GM23338 (cell line): ENCODE data around the gene ADCY3. TPM values are rescaled to one million over a fixed set of nuclear protein-coding genes. Genes with fewer than 3 reads are reported as not detected.

Experiments used
- ATAC-seq: fragments of 200-7000 bp; cut with Tn5 transposase; 3 replicates; pipeline ENCODE4 v1.9.1; 2020
- DNase-seq: peaks from one replicate; pipeline ENCODE4 v3.0.0-alpha.2; 2015; ENCODE audit warnings: low spot score
- H2AFZ ChIP-seq: fragments of 200-600 bp; sonication (generic); 2 replicates; pipeline ENCODE4 v1.8.0; 2016; ENCODE audit warnings: antibody characterized with exemption, mild to moderate bottlenecking, moderate library complexity
- H3F3A ChIP-seq: fragments of 200-600 bp; sonication (generic); replicated peaks from 2 replicates; pipeline ENCODE4 v1.8.0; 2017; ENCODE audit warnings: antibody characterized with exemption, mixed run types, low read depth
- H3K27ac ChIP-seq: fragments of 200-600 bp; sonication (generic); 2 replicates; pipeline ENCODE4 v1.6.1; 2016; ENCODE audit warnings: low read depth
- H3K27me3 ChIP-seq: fragments of 200-600 bp; sonication (generic); 2 replicates; pipeline ENCODE4 v1.8.0; 2016; ENCODE audit warnings: mild to moderate bottlenecking, mixed run types, moderate library complexity; ENCODE audit not compliant: insufficient read depth
- H3K36me3 ChIP-seq: fragments of 200-600 bp; sonication (generic); 2 replicates; pipeline ENCODE4 v1.8.0; 2016; ENCODE audit warnings: mild to moderate bottlenecking; ENCODE audit not compliant: insufficient read depth
- H3K4me1 ChIP-seq: fragments of 200-600 bp; sonication (generic); 2 replicates; pipeline ENCODE4 v1.8.0; 2016; ENCODE audit warnings: mild to moderate bottlenecking, moderate library complexity; ENCODE audit not compliant: insufficient read depth
- H3K4me2 ChIP-seq: fragments of 200-600 bp; sonication (generic); 2 replicates; pipeline ENCODE4 v1.7.1; 2017; ENCODE audit warnings: mixed run types
- H3K4me3 ChIP-seq: fragments of 200-600 bp; sonication (generic); 2 replicates; pipeline ENCODE4 v1.6.1; 2016; ENCODE audit warnings: mixed run types
- H3K79me2 ChIP-seq: fragments of 200-600 bp; sonication (generic); replicated peaks from 2 replicates; pipeline ENCODE4 v1.8.0; 2017; ENCODE audit warnings: mild to moderate bottlenecking; ENCODE audit not compliant: insufficient read depth
- H3K9me2 ChIP-seq: fragments of 200-600 bp; sonication (generic); 2 replicates; pipeline ENCODE4 v1.8.0; 2017; ENCODE audit not compliant: insufficient read depth
- H4K20me1 ChIP-seq: fragments of 200-600 bp; sonication (generic); replicated peaks from 2 replicates; pipeline ENCODE4 v1.8.0; 2017; ENCODE audit warnings: mild to moderate bottlenecking; ENCODE audit not compliant: insufficient read depth
- H3K27ac Mint-ChIP-seq: 2 replicates; pipeline ENCODE4 v1.8.0; 2020; ENCODE audit warnings: inconsistent platforms, mild to moderate bottlenecking, moderate library complexity, mixed read lengths
- H3K27me3 Mint-ChIP-seq: 3 replicates; pipeline ENCODE4 v1.8.0; 2022; ENCODE audit warnings: low read depth, mild to moderate bottlenecking, moderate library complexity, mixed read lengths, inconsistent platforms; ENCODE audit not compliant: insufficient read depth, poor library complexity
- H3K36me3 Mint-ChIP-seq: 3 replicates; pipeline ENCODE4 v1.8.0; 2021; ENCODE audit warnings: low read depth, mild to moderate bottlenecking, inconsistent platforms, moderate library complexity, mixed read lengths
- H3K4me1 Mint-ChIP-seq: 3 replicates; pipeline ENCODE4 v1.8.0; 2020; ENCODE audit warnings: mild to moderate bottlenecking, inconsistent platforms, mixed read lengths
- H3K4me3 Mint-ChIP-seq: 3 replicates; pipeline ENCODE4 v1.8.0; 2021; ENCODE audit warnings: moderate library complexity, mild to moderate bottlenecking, inconsistent platforms, mixed read lengths
- H3K9me3 Mint-ChIP-seq: 3 replicates; pipeline ENCODE4 v1.8.0; 2020; ENCODE audit warnings: moderate library complexity, mild to moderate bottlenecking, inconsistent platforms, mixed read lengths
- CREB1 ChIP-seq: fragments of 250-450 bp; sonication (Bioruptor Pico); IDR thresholded peaks from 2 replicates; pipeline ENCODE4 v1.5.0; 2020; ENCODE audit warnings: low read depth, mild to moderate bottlenecking, moderate library complexity
- EZH2 ChIP-seq: fragments of 200-600 bp; sonication (generic); IDR thresholded peaks from one replicate; pipeline ENCODE4 v1.8.0; 2017; ENCODE audit warnings: antibody characterized with exemption, mild to moderate bottlenecking, low read depth; ENCODE audit not compliant: unreplicated experiment
- EZH2phosphoT487 ChIP-seq: fragments of 200-600 bp; sonication (generic); IDR thresholded peaks from one replicate; pipeline ENCODE4 v1.8.1; 2018; ENCODE audit warnings: antibody characterized with exemption; ENCODE audit not compliant: unreplicated experiment
- NANOG ChIP-seq: IDR thresholded peaks from 2 replicates; pipeline ENCODE4 v1.6.1; 2016; ENCODE audit warnings: antibody characterized with exemption, borderline replicate concordance
- POLR2AphosphoS5 ChIP-seq: IDR thresholded peaks from 2 replicates; pipeline ENCODE4 v1.6.1; 2016; ENCODE audit warnings: antibody characterized with exemption, low read depth
- ZNF114 ChIP-seq: fragments of 250-450 bp; sonication (Bioruptor Pico); IDR thresholded peaks from 2 replicates; pipeline ENCODE4 v1.5.0; 2020; ENCODE audit warnings: mild to moderate bottlenecking, moderate library complexity
- ZNF331 ChIP-seq: fragments of 250-450 bp; sonication (Bioruptor Pico); IDR thresholded peaks from 2 replicates; pipeline ENCODE4 v1.5.0; 2020; ENCODE audit warnings: low read depth, mild to moderate bottlenecking, moderate library complexity
- polyA plus RNA-seq: library from polyadenylated mRNA; unstranded; fragments of >200 nt; fragmentation: Nextera tagmentation; extraction: Ambion mirVana; gene quantifications from 2 replicates; pipeline ENCODE4 v1.2.1, GENCODE V29; 2016
- total RNA-seq: library from RNA; depleted of rRNA; stranded (reverse); fragments of >200 nt; shearing (Covaris generic); gene quantifications from 2 replicates; pipeline ENCODE4 v1.2.3, GENCODE V29; 2014
- TF ChIP-seq, protein P1 (sequence below), 2 experiments: fragments of 200-600 bp in 1 of 2; sonication (generic) in 1 of 2; conservative IDR thresholded peaks; 2 replicates each; pipeline versions ENCODE4 v1.5.1 to v1.6.1; 2016 to 2017; ENCODE audit warnings: antibody characterized with exemption in 2 of 2, low read depth in 2 of 2, mild to moderate bottlenecking in 2 of 2, moderate library complexity in 1 of 2
- TF ChIP-seq, protein P2 (sequence below): IDR thresholded peaks from one replicate; pipeline ENCODE4 v1.6.1; 2018; ENCODE audit warnings: antibody characterized with exemption; ENCODE audit not compliant: unreplicated experiment

The ADCY3 gene
- total and polyA plus RNA-seq, 2 experiments from 2014 or later, result 9.7 to 32.4 TPM

DNA sequence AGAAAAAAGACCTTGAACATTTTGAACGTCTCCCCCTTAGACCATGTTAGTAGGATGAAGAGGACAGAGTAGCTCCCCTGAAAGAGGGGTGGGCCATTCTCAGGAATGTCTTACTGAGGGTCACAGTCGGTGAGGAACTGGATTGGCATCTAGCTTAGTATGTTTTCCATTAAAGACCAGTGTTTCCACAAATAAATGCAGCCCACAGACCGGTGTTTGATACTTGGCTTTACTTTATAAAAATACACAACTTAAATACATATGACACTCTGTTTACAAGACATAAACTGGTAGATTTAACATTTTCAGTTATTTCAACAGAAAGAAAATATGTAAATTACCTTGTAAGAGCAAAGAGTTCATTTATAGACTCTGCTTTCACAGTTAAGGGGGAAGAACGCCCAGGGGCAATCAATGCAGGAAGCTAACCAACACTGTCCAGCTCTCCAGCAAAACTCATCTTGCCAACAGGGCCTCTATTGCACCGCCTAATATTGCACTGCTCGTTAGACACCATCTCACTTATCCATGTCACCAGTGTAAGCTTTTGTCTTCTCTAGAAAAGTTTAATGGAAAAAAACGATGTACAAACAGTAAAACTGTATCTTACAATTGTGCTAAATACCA is 23.5 kb upstream of the ADCY3 start:
- Mint-ChIP-seq H3K9me3 (no peaks in the 10 kb centered on the region), H3K27me3 (no peaks in the 10 kb centered on the region), H3K27ac (no peak overlapping the region), H3K4me3 (no peak overlapping the region), H3K4me1 (no peaks in the 10 kb centered on the region), H3K36me3 (peaks cover 2% of the 10 kb centered on the region; the same call in 1 of the 3 replicates)
- H3K4me3 ChIP-seq, result no peak overlapping the region
- H2AFZ ChIP-seq, result no peak overlapping the region
- H3K4me1 ChIP-seq, result no peaks in the 10 kb centered on the region
- no peaks in the 10 kb centered on the region for H4K20me1 ChIP-seq
- H3F3A ChIP-seq, result no peaks in the 10 kb centered on the region
- TF ChIP-seq, protein P1, sequence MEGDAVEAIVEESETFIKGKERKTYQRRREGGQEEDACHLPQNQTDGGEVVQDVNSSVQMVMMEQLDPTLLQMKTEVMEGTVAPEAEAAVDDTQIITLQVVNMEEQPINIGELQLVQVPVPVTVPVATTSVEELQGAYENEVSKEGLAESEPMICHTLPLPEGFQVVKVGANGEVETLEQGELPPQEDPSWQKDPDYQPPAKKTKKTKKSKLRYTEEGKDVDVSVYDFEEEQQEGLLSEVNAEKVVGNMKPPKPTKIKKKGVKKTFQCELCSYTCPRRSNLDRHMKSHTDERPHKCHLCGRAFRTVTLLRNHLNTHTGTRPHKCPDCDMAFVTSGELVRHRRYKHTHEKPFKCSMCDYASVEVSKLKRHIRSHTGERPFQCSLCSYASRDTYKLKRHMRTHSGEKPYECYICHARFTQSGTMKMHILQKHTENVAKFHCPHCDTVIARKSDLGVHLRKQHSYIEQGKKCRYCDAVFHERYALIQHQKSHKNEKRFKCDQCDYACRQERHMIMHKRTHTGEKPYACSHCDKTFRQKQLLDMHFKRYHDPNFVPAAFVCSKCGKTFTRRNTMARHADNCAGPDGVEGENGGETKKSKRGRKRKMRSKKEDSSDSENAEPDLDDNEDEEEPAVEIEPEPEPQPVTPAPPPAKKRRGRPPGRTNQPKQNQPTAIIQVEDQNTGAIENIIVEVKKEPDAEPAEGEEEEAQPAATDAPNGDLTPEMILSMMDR (conservative IDR thresholded peaks at IDR 0.05; ENCODE audit: low read depth in 2 of 2), result no peak
- TF ChIP-seq, protein P2, sequence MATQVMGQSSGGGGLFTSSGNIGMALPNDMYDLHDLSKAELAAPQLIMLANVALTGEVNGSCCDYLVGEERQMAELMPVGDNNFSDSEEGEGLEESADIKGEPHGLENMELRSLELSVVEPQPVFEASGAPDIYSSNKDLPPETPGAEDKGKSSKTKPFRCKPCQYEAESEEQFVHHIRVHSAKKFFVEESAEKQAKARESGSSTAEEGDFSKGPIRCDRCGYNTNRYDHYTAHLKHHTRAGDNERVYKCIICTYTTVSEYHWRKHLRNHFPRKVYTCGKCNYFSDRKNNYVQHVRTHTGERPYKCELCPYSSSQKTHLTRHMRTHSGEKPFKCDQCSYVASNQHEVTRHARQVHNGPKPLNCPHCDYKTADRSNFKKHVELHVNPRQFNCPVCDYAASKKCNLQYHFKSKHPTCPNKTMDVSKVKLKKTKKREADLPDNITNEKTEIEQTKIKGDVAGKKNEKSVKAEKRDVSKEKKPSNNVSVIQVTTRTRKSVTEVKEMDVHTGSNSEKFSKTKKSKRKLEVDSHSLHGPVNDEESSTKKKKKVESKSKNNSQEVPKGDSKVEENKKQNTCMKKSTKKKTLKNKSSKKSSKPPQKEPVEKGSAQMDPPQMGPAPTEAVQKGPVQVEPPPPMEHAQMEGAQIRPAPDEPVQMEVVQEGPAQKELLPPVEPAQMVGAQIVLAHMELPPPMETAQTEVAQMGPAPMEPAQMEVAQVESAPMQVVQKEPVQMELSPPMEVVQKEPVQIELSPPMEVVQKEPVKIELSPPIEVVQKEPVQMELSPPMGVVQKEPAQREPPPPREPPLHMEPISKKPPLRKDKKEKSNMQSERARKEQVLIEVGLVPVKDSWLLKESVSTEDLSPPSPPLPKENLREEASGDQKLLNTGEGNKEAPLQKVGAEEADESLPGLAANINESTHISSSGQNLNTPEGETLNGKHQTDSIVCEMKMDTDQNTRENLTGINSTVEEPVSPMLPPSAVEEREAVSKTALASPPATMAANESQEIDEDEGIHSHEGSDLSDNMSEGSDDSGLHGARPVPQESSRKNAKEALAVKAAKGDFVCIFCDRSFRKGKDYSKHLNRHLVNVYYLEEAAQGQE, result no peak
- TF ChIP-seq EZH2phosphoT487 (no peak), ZNF331 (CRISPR knock-in tag) (no peak), ZNF114 (CRISPR knock-in tag) (no peak), CREB1 (no peak), EZH2 (no peak)
- H3K27me3 ChIP-seq, result no peaks in the 10 kb centered on the region
- H3K36me3 ChIP-seq, result no peaks in the 10 kb centered on the region
- no peak for ATAC-seq
- H3K9me2 ChIP-seq, result no peaks in the 10 kb centered on the region
- no peaks in the 10 kb centered on the region for H3K79me2 ChIP-seq
- H3K4me2 ChIP-seq, result no peak overlapping the region
- no peak for DNase-seq
- no peak overlapping the region for H3K27ac ChIP-seq

DNA sequence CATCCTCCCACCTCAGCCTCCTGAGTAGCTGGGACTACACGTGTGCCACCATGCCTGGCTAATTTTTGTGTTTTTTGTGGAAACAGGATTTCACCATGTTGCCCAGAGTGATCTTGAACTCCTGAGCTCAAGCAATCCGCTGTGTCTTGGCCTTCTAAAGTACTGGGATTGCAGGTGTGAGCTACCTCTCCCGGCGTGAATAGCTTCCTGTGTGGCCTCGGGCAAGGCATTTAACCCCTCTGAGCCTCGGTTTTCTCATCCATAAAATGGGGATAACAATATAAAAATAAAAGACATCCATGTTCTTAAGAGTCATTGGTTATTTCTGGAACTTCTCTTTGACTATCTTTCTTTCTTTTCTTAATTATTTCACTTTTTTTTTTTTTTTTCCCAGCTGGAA is 19.3 kb upstream of the ADCY3 start:
- ATAC-seq (no peak), DNase-seq (no peak)
- Histone ChIP-seq H4K20me1 (no peaks in the 10 kb centered on the region), H3F3A (no peaks in the 10 kb centered on the region), H2AFZ (no peak overlapping the region; the same call in 1 of the 2 replicates), H3K36me3 (no peaks in the 10 kb centered on the region), H3K9me2 (no peaks in the 10 kb centered on the region), H3K79me2 (no peaks in the 10 kb centered on the region), H3K4me2 (no peak overlapping the region), H3K4me1 (no peaks in the 10 kb centered on the region), H3K4me3 (no peak overlapping the region), H3K27ac (no peak overlapping the region), H3K27me3 (no peaks in the 10 kb centered on the region)
- no peak overlapping the region for H3K27ac Mint-ChIP-seq
- no peaks in the 10 kb centered on the region for H3K36me3 Mint-ChIP-seq
- H3K4me3 Mint-ChIP-seq, result no peak overlapping the region
- peaks cover 3% of the 10 kb centered on the region for H3K27me3 Mint-ChIP-seq
- H3K9me3 Mint-ChIP-seq, result no peaks in the 10 kb centered on the region
- no peaks in the 10 kb centered on the region for H3K4me1 Mint-ChIP-seq
- TF ChIP-seq POLR2AphosphoS5 (no peak), ZNF331 (CRISPR knock-in tag) (no peak), NANOG (no peak)
- TF ChIP-seq, protein P1 (conservative IDR thresholded peaks at IDR 0.05; ENCODE audit: low read depth in 2 of 2), result no peak
